Fibroblast of pulmonary artery (primary cell): ENCODE data around the gene GUCA2B.

Experiments
- DNase-seq: peaks from one replicate; pipeline ENCODE4 v3.0.0-alpha.2; 2010; ENCODE audit warnings: low read depth
- H3K4me3 ChIP-seq: replicated peaks from 2 replicates; pipeline ENCODE4 v1.5.1; 2011; ENCODE audit warnings: low read depth, mild to moderate bottlenecking, control low read depth, low read length, moderate library complexity
- CTCF ChIP-seq: IDR thresholded peaks from 2 replicates; pipeline ENCODE4 v1.5.1; 2011; ENCODE audit warnings: mild to moderate bottlenecking, control low read depth, low read length, inconsistent platforms; ENCODE audit errors: missing control alignments

GUCA2B gene

GRCh38 chr1:42133809-42134526 is 19.2 kb upstream of the GUCA2B start:
- no peak overlapping the region for H3K4me3 ChIP-seq
- TF ChIP-seq CTCF: no peak
- no peak for DNase-seq

GRCh38 chr1:42135426-42135825 is 17.8 kb upstream of the GUCA2B start:
- no peak for TF ChIP-seq CTCF
- DNase-seq: no peak
- H3K4me3 ChIP-seq: no peak overlapping the region

- no peak for TF ChIP-seq CTCF
These were observed 16.7 kb upstream of the GUCA2B start for GRCh38 chr1:42136466-42136865.

GRCh38 chr1:42137766-42138165 is 15.4 kb upstream of the GUCA2B start:
- TF ChIP-seq CTCF: no peak
- no peak overlapping the region for H3K4me3 ChIP-seq
- no peak for DNase-seq

More at GRCh38 chr1:42136466-42136865, 16.7 kb upstream of the GUCA2B start:
- no peak for DNase-seq
- no peak overlapping the region for H3K4me3 ChIP-seq

GRCh38 chr1:42138586-42138985 is 14.6 kb upstream of the GUCA2B start:
- no peak overlapping the region for H3K4me3 ChIP-seq
- no peak for DNase-seq
- no peak for TF ChIP-seq CTCF

GRCh38 chr1:42139444-42139843 is 13.8 kb upstream of the GUCA2B start:
- TF ChIP-seq CTCF: no peak
- no peak for DNase-seq
- no peak overlapping the region for H3K4me3 ChIP-seq

GRCh38 chr1:42140191-42140590 is 13.0 kb upstream of the GUCA2B start:
- no peak for TF ChIP-seq CTCF
- no peak overlapping the region for H3K4me3 ChIP-seq
- no peak for DNase-seq
